Activated CD8-positive, alpha-beta memory T cell treated with anti-CD3 and anti-CD28 coated beads for 1 hour (primary cell): ENCODE measurements around the gene SLC6A16.
"Not testable (repeated sequence)": the region's sequence is repeated elsewhere in the genome, so short reads cannot be mapped to it uniquely, and the experiment has no call there.

Experiments
- DNase-seq, 2 donors: peaks; one replicate each; pipeline ENCODE4 v3.0.0-alpha.2; 2020; ENCODE audit warnings: low read depth in 1 of 2; ENCODE audit errors: extremely low read depth in 1 of 2

SLC6A16 gene

DNA sequence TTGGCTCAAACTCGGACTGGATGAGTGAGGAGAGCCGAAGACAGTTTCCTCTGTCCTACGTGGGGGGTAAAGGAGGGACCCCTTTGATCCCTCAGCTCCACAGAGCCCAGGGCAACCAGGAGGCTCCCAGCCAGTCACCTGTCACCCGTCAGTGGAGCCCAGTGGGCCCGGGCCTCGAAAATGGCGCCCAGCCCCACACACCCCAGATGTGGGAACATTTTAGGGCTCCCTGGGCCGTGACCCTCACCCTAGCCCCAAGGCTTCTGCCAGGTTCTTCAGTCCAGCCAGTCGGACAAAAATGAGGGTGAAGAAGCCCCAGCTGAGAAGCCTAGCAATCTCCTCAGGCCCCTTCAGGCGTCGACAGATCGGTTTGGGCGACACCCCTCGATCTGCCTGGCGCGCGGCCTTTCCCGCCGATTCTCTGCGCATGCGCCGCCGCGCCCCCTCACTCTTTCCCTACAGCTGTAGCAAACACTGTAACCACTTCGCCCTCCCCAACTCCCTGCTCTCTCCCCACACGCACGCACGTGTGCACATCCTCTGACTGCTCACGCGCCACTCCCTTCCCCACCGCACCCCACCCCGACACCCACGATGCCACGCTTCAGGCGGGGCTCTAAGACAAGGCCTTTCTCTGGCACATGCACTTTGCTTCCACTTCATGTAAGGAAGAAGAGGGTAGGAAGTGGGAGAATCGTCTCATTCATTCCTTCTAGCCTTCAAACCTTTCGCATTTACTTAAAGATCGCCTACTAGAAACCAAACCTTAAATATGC lies at the start of gene SLC6A16:
Gene SLC6A16 (minus strand): TSS at position 391 of the 776 bp plus-strand sequence. CDS start 13,844 bp downstream, outside the sequence.
- no peak for DNase-seq

- DNase-seq = not testable (repeated sequence)
Observed at GRCh38 chr19:49373174-49373573, 48.2 kb upstream of the SLC6A16 start.

DNA sequence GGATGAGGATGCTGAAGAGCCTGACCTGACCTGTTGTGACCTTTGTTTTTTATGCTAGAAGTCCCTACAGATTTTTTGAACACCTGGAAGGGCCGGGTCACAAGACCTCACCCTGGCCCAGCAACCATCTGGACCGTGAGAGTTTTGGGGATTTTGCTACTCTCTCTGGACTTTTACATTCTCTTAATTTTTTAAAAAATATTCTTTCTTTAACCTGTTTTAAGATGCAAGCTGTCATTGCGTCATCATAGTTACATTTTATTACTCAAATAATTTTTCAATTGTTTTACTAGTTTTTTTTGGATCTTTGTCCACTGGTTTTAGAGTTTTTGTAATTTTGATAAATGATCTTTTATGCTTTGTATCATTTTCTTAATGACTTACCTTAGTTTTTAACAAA lies 46.2 kb upstream of the SLC6A16 start:
- DNase-seq = no peak

DNA sequence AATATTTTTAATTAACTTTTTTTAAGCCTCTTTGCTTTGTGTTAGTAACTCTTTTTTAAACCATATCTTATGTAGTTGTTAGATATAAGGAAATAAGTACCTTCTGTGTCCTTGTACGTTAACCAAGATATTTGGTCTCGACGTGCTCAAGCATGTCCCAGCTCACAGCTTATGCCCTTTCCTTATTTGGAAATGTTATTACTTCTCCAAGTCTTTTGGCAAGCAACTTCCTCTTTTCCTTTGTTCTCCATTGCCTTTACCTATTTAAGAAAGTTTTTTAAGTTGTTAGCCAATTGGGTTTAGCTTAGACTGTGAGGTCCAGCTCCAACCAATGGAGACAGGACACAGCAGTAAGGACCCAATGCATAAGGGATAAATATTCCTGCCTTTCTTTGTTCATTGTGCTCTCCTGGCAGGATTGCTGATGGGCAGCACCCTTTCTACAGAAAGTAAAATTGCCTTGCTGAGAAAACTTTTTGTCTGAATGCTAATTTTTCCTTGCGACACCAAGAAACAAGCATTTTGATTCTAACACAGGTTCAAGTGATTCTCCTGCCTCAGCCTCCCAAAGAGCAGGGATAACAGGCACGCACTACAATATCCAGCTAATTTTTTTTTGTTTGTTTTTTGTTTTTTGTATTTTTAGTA lies 43.8 kb upstream of the SLC6A16 start:
- no peak for DNase-seq

- no peak for DNase-seq
Observed at GRCh38 chr19:49366110-49366509, 41.1 kb upstream of the SLC6A16 start.

DNA sequence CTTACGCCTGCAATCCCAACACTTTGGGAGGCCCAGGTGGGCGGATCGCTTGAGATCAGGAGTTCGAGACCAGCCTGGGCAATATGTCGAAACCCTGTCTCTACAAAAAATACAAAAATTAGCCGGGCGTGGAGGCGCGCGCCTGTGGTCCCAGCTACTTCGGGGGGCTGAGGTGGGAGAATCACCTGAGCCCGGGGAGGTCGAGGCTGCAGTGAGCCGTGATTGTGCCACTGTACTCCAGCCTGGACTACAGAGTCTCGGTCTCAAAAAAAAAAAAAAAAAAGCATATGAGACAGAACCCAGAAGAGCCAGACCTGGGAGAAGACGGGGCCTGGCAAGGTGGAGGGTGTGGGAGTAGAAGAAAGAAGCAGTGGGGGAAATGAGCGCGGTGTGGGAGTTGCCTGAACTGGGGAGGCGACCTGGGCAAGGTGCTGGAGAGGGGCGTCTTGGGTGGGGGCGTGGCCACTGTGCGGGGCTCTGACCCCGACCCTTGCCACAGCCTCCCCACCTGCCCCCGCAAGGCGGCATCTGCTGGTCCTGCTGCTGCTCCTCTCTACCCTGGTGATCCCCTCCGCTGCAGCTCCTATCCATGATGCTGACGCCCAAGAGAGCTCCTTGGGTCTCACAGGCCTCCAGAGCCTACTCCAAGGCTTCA lies 39.2 kb upstream of the SLC6A16 start:
- DNase-seq = no peak

DNA sequence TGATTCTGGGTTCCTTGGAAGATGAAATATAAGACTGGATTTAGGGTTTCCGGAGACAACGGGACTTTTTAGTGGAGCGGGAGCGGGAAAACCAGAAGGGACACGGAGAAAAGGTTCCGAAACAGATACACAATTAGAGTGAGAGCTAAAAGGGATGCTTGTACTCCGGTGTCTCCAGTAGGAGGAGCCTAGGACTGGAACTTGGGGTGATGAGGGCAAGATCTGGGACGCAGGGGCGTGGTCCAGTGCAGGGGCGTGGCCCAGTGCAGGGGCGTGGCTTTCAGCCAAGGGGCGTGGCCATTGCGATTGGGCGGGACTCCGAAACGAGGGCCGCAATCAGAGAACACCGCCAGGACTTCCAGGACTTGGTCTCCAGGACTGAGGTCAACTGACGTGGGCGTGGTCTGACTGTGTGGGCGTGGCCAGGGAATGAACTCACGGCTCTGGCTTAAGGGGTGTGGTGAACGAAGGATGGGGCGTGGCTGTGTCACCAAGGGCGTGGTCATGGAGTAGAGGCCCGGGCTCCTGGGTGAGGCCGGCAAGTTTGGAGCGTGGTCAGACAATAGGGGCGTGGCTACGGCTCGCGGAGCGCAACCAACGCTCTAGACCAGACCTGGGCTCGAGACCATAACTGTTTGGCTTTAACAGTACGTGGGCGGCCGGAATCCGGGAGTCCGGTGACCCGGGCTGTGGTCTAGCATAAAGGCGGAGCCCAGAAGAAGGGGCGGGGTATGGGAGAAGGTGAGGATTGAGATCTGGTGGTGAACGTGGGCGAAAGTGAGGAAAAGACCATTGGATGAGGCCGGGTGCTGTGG lies 38.5 kb upstream of the SLC6A16 start, which contains the start of gene DKKL1:
Gene DKKL1 (plus strand): TSS at position 610 of the 815 bp plus-strand sequence. CDS start 122 bp downstream, at position 732.
- peak; percentile 19 to 34 for DNase-seq

- DNase-seq = no peak
Observed at GRCh38 chr19:49362929-49363267, 37.9 kb upstream of the SLC6A16 start.

- DNase-seq = no peak
Observed at GRCh38 chr19:49362048-49362928, 37.3 kb upstream of the SLC6A16 start, which contains the start of gene TEAD2. Gene TEAD2 (minus strand): TSS chr19:49362416. CDS start chr19:49360075, 2,341 bp downstream.

DNA sequence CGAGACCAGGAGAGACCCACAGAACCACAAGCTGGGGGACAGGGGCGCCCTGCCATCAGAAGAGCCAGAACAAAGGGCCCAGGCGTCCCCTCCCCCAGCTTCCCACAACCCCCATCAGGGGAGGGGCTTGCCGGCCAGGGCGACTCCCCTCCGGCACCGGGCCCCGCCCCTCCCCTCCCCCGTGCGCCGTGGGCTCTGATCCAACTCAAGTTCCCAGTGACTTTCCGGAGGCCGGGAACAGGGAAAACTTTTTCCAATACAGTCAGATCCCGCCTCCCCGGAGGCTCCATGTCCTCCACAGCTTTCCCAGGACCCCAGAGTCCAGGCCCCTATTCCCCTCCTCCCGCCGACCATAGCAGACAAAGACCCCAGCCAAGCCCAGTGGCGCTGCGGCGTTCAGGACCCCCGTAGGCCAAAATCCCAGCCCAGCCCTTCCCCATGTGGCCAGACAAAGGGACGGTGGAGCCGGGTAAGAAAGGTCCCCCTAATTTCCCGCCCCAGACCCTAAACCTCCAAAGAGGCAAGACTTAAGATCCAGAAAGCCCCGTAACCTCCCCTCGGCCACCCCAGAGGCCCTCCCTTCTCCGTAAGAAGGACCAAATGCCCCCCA lies 36.6 kb upstream of the SLC6A16 start:
- no peak for DNase-seq

- no peak for DNase-seq
Observed at GRCh38 chr19:49359851-49360820, 35.1 kb upstream of the SLC6A16 start.

DNA sequence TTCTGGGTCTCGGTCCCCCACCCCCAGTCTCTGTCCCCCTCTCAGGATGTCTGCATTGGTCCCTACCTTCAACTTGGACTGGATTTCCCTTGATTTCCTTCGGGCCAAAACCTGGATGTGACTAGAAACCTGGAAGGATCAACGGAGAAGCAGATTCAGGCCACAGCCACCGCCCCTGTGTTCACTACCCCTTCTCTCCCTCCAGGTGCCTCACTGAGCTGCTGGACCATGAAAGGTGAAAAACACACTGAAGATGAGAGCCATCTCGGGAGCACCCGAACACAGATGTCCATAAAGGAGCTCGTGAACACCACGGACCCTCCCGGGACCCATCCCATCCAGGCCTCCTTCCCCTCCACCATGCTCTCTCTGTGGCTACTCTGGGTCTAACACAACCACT lies 32.2 kb upstream of the SLC6A16 start:
- DNase-seq = no peak

DNA sequence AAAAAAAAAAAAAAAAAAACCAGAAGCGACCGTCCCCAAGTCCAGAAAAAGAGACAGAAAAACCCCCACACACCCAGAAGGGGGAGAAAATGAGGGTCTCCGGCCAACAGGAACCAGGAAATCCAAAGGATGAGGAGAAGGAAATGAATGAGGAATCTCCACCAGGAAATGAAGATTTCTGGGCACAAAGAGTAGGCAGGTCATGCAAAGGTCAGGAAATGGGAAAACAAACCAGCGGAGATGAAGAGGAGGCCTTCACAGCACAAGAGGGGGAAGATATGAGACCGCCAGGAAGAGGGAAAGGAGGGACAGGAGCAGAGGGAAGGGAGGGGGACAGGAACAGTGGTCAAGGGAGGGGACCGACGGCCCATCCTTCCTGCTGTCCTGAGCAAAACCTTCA lies 31.4 kb upstream of the SLC6A16 start:
- no peak for DNase-seq

DNA sequence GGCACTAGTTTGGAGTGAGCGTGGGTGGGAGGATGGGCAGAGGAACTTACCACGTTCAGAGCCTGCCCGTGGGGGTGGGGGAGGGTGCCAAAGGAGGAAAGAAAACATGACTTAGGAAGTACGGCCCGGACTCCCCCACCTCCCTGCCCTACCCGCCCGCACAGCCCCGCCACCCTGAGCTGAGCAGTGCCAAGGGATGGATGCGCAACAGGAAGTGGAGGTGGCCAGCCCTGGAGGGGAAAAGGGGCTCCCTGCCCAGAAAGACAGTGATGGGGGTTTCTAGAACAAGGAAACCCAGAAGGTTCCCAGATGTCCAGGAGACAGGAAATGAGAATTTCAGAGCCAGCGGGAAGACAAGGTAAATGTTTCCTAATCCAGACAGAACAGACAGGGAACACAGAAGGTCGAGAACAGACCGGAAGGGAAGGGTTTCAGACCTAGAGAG lies 30.9 kb upstream of the SLC6A16 start:
- DNase-seq = no peak

DNA sequence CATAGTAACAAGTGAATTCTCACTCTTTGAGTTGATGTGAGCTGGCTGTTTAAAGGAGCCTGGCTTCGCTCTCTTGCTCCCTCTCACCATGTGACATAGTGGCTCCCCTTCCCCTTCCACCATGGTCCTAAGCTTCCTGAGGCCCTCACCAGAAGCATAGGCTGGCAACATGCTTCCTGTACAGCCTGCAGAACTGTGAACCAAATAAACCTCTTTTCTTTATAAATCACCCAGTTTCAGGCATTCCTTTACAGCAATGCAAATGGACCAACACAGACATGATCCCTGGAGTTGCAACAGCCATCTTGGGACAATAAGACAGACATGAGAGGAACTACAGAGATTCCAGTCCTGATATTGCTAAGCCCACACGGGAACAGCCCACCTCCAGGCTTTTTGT lies 24.6 kb upstream of the SLC6A16 start:
- no peak for DNase-seq

DNA sequence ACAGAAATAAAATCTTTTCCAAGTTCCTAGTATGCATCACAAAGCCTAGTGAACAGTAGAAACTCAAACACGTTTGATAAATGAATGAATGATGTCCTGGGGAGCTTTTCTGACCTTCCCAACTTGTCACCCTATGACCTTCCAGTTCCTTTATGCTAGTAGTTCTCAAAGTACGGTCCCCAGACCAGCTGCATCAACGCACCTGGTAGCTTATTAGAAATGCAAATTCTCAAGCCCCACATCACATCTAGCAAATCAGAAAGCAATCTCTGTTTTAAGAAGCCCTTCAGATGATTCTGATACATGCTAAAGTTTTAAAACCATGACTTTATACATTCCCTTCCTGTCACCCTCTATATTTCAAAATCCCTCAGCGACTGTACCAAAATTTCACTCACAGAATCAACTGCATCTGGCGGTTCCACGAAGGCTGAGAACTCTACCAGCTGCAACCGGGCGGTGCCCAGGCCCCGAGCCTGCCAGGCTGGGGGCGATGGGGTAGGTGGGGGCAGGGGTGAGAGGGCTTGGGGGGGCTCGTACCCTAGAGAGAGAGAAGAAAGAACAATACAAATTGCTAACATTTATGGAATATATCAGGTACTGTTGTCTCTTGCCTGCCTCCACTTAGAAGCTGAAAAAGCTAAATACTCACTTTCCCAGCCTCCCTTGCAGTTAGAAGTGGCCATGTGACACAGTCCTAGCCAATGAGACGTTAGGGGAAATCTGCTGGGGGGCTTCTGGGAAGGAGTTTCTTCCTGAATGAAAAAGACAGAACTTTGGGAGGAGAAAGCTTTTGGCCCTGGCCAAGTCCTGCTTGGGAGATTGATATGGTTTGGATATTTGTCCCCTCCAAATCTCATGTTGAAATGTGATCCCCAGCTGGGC lies 23.6 kb upstream of the SLC6A16 start:
- DNase-seq = no peak

- DNase-seq = no peak
Observed at GRCh38 chr19:49347835-49348234, 22.8 kb upstream of the SLC6A16 start.
